Tibial nerve (tissue), 4 donors: ENCODE measurements around the gene BICD1.

Experiments used
- EP300 ChIP-seq, 2 donors: sonication (generic); formaldehyde crosslinking; IDR thresholded peaks; one replicate each; pipeline ENCODE4 v1.6.1; 2017; ENCODE audit warnings: antibody characterized with exemption in 2 of 2, mild to moderate bottlenecking in 1 of 2
- POLR2A ChIP-seq, 2 donors: fragments of 450-650 bp; IDR thresholded peaks; one replicate each; pipeline ENCODE4 v1.6.1; 2017; ENCODE audit warnings: antibody characterized with exemption in 2 of 2, mild to moderate bottlenecking in 2 of 2, moderate library complexity in 2 of 2
- TF ChIP-seq, protein P1 (sequence below), 5 experiments: fragments of 200-600 bp in 3 of 5; fragments of 450-650 bp in 2 of 5; sonication (generic) in 3 of 5; IDR thresholded peaks; one replicate each; pipeline ENCODE4 v1.5.1; 2016 to 2019; ENCODE audit warnings: antibody characterized with exemption in 5 of 5, mild to moderate bottlenecking in 3 of 5, moderate library complexity in 2 of 5

DNA sequence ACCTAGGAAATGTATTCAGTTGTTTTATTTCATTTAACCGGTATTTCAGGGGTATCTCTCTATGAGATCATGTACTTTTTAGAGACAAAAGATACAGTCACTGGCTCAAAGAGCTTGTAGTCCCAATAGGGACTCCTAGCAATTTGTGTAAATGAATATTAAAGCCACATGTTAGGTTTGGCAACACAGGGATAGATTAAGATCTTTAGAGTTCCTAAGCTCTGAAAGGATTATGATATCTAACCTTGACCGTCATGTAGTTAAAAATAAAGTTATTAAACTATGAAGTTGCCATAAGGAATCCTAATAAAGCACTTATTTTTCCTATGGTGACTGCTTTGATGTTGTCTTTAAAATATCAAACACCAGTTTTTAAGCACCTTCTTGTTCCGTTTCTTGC is 192.3 kb downstream of the BICD1 start:
- TF ChIP-seq, protein P1, sequence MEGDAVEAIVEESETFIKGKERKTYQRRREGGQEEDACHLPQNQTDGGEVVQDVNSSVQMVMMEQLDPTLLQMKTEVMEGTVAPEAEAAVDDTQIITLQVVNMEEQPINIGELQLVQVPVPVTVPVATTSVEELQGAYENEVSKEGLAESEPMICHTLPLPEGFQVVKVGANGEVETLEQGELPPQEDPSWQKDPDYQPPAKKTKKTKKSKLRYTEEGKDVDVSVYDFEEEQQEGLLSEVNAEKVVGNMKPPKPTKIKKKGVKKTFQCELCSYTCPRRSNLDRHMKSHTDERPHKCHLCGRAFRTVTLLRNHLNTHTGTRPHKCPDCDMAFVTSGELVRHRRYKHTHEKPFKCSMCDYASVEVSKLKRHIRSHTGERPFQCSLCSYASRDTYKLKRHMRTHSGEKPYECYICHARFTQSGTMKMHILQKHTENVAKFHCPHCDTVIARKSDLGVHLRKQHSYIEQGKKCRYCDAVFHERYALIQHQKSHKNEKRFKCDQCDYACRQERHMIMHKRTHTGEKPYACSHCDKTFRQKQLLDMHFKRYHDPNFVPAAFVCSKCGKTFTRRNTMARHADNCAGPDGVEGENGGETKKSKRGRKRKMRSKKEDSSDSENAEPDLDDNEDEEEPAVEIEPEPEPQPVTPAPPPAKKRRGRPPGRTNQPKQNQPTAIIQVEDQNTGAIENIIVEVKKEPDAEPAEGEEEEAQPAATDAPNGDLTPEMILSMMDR (IDR thresholded peaks at IDR 0.05) = no peak
- TF ChIP-seq EP300 (IDR thresholded peaks at IDR 0.05) = no peak
- TF ChIP-seq POLR2A (IDR thresholded peaks at IDR 0.05) = no peak
